HG02642 (cell line): Measurements from ENCODE around the gene CDC45.
"Not testable (repeated sequence)": the region's sequence is repeated elsewhere in the genome, so short reads cannot be mapped to it uniquely, and the experiment has no call there.

Experiments used
- ATAC-seq: cut with Tn5 transposase; IDR thresholded peaks from one replicate; pipeline ENCODE4 v1.9.1; 2021; ENCODE audit warnings: mild to moderate bottlenecking; ENCODE audit not compliant: unreplicated experiment, poor library complexity

Gene CDC45

DNA sequence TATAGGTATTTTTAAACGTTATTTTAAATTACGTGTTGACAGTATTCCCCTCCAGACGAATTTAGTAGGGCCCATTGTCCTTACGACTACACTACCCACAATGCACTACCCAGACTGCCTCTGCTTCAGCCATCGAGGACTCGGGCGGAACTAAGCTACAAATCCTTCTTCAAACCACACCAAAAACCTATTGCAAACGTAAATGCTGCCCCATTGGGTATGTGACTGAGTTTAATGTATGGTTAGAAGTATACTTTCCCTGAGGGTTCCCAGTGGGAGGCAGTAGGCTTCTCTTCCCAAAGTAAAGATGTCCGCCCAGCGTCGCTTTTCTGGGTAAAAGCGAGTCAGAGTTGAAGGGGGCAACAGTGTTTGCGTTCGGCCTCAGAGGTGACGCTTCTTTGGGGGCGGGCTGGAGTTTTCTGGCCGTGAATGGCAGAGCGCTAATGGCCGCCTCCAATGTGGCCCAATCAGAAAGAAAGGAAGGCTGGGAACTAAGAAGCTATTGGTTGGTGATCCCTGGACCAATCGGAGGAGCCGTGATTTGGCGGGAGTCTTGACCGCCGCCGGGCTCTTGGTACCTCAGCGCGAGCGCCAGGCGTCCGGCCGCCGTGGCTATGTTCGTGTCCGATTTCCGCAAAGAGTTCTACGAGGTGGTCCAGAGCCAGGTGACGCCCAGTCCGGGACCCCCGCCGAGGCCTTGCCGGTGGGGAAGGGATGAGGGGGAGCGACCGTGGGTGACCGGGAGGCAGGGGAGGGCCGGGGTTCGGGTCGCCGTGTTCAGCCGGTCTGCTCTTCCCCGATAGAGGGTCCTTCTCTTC, at the start of gene CDC45:
Gene CDC45 (plus strand): TSS at position 566 of the 818 bp plus-strand sequence. CDS start 49 bp downstream, at position 615.
- ATAC-seq, result peak; percentile 82

GRCh38 chr22:19429950-19430889, 49.5 kb upstream of the CDC45 start:
- ATAC-seq, result no peak

DNA sequence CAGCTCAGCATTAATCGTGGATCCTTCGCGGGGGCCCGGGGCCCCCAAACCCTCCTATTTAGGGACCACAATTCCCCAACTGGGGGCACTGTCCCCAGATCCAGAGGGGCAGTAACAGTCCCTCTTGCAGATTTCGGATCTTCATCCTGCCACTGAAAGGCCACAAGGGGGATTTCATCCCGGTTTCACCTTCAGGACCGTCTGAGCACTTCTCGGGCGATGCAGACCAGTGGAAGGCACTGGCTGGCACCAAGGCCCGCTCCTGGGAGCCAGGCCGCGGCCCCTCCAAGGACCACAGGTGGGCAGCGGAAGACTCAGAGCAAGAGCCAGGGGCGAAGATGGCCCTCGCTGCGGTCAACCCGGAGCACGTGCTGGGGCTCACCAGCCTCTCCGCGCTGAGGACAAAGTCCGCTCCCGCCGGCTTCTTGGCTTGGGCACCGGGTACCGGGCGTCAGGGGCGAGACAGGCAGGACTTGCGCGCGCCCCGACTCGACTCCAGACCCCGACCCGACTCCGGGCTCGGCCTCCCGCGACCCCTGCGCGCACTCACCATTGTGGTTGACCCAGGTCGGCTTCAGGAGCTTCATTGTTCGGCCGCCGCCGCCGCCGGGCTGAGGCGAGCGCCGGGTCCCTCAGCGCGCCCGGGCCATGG, 48.7 kb upstream of the CDC45 start:
- peak; percentile 10 for ATAC-seq

DNA sequence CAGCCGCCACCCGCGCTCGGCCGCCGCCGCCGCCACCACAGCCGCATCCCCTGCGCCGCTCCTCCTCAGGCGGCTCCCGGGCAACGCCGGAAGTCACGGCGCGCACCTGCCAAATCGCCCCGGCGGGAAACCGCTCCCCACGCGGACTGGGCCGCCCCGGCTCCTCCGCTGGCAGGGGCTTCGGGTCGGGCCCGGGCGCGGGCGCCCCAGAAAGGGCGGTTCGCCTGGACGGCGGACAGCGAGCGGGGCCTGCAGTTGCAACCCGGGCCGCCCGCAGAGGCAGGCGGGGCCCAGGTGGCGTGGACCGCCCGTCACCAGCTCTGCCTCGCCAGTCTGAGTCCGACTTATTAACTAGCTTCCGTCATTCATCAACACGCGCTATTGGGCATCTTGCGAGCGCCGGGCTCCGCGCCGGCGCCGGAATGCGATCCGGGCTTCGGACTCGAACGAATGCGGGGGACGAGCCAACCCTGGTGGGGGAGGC, 48.0 kb upstream of the CDC45 start, which contains the start of gene HIRA:
Gene HIRA (minus strand): TSS at position 85 of the 484 bp plus-strand sequence. CDS start 257 bp downstream, outside the sequence.
- ATAC-seq, result peak; percentile 64

- peak; percentile 80 for ATAC-seq
These were observed 47.4 kb upstream of the CDC45 start, which contains the start of gene MRPL40 for GRCh38 chr22:19432133-19432851. MRPL40 (plus strand) TSS chr22:19432545; CDS start chr22:19432555, 10 bp downstream.

- no peak for ATAC-seq
These were observed 45.3 kb upstream of the CDC45 start for GRCh38 chr22:19434401-19434800.

DNA sequence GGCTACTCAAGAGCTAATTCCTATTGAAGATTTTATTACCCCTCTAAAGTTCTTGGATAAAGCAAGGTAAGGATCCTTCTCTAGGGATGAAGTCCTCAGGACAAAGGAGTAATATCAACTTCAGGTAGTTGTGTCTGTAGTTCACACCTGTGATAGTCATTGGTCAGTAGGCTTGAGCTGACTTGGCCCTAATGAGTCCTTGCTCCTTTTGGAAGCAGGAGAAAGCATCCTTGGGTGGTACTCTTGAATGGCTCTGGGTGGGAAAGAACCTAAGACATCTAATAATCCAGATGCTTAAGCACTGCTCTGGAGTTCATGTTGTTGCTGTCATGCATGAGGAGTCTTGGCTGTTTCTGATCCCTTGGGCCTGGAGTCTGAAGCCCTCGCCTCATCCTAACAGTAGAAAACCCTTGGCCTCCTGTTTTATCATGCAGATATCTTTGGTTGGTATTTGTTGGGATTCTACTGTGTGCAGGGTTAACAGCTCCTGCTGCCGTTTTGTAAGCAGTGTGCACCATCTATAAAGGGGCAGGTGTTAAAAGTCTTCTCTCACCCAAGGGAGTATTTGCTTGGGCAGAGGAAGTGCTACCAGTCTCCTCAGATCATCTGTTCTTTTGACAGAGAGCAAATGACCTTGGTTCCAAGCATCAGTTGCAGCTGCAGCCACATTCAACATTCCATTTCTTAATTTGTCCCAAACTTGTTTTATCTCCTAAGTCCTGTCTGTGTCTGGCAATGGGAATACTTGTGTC, 44.7 kb upstream of the CDC45 start:
- ATAC-seq, result no peak

DNA sequence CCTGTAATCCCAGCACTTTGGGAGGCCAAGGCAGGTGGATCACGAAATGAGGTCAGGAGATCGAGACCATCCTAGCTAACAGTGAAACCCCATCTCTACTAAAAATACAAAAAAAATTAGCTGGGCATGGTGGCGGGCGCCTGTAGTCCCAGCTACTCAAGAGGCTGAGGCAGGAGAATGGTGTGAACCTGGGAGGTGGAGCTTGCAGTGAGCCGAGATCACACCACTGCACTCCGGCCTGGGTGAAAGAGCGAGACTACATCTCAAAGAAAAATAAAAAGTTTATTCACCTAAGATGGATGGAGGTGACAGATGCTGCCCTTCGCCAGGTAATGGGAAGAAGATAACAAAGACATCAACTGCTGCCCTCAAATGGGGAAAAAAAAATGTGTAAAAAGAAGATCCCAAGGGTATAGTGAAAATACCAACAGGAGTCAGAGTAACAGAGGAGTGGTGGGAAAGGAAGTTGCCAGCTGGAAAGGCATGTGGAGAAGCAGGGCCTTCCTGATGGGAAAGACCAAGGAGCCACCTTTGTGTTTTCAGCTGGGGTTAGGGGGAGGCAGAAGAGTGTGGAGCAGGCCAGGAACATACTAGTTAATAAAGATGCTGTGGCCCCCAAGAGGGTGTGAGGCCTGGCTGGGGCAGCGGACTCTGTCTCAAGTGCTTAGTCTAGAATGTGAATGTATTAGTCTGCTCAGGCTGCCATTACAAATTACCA, 43.1 kb upstream of the CDC45 start:
- not testable (repeated sequence) for ATAC-seq

DNA sequence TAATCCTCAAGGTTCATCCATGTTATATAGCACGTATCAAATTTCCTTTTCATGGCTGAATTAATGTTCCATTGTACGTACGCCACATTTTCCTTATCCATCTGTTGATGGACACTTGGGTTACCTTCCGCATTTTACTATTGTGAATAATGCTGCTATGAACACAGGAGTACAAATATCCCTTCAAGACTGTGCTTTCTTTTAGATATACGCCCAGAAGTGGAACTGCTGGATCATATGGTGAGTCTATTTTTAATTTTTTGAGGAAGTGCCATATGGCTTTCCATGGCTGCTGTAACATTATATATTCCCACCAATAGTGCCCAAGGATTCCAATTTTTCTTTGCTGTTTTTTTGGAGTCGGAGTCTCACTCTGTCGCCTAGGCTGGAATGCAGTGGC, 41.4 kb upstream of the CDC45 start:
- no peak for ATAC-seq

GRCh38 chr22:19440411-19441195, 39.1 kb upstream of the CDC45 start:
- ATAC-seq, result no peak

DNA sequence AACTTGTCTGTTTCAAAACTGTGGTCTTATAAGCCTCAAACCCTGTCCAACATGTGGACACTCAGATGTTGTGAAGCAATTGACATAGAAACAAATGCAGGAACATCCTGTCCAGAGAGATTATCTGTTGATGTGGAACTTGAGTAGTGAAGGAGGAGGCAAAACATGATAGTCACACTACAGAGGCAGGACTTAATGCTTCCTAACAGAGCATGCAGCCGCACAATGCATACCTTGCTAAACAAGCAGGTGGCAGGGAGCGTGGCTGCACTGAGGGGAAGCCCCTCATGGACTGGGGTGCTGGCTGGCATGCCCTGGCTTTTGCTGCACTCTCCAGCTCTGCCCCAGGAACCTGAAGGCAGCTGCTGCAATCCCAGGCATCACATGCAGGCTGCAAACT, 37.6 kb upstream of the CDC45 start:
- no peak for ATAC-seq

GRCh38 chr22:19443544-19444211, 36.0 kb upstream of the CDC45 start:
- ATAC-seq, result no peak

- ATAC-seq, result not testable (repeated sequence)
These were observed 34.3 kb upstream of the CDC45 start for GRCh38 chr22:19445279-19445982.

GRCh38 chr22:19446603-19447329, 33.0 kb upstream of the CDC45 start:
- no peak for ATAC-seq

DNA sequence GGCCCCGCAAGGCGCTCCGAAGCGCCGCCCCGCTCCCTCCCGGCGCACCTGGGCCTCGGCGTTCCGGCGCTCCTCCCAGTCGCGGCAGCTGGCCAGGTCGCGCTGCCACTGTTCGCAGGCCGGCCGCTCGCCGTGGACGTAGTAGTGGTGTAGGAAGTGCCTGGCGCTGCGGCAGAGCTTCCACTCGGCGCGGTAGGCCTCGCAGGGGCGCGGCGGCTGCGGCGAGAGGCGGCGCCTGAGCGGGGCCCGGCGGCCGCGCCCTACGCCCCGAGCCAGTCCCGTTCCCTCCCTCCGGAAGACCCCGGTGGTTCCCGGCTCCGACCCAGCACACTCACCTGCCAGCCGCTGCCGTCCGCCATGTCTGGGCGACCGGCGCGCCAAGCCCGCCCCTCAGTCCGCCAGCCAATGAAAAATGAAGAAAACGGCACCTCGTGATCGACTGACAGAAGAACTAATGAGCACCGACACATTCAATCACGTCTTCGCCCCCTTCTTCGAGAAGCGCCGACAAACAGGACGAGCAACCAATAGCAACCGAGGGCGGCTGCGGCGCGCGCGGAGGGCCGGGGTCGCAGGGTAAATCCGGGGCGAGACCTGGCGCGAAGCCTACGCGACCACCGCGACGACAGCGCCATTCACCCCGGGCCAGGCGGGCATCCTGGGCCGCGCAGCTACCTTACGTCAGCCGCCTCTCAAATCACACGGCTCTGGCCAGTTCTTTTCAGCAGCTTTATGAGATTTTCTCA, 32.2 kb upstream of the CDC45 start, which contains the start of gene C22orf39:
Gene C22orf39 (minus strand): TSS at position 382 of the 746 bp plus-strand sequence. CDS start 23 bp downstream, at position 359.
- ATAC-seq, result peak; percentile 81
